ENCODE results near the gene PIGM.

Gene PIGM

DNA sequence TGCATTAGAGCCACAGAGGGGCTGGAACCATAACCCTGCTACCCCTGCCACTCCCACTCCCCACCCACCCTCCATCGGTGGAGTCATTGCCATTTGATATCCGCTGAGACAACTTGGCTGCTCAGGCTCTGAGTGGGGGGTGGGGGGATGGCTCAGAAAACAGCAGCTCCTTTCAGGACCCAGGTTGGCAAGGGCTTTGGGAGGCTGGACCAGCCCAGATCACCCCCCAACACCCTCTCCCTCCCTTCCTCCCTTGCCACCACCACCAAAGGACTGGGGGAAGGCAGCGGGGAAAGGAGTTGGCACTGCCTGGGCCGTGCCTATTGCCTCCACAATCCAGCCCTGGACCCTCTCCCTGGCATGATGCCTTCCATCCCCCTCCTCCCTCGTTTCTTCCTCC, 36.4 kb upstream of the PIGM start:
- TF ChIP-seq, protein P1, sequence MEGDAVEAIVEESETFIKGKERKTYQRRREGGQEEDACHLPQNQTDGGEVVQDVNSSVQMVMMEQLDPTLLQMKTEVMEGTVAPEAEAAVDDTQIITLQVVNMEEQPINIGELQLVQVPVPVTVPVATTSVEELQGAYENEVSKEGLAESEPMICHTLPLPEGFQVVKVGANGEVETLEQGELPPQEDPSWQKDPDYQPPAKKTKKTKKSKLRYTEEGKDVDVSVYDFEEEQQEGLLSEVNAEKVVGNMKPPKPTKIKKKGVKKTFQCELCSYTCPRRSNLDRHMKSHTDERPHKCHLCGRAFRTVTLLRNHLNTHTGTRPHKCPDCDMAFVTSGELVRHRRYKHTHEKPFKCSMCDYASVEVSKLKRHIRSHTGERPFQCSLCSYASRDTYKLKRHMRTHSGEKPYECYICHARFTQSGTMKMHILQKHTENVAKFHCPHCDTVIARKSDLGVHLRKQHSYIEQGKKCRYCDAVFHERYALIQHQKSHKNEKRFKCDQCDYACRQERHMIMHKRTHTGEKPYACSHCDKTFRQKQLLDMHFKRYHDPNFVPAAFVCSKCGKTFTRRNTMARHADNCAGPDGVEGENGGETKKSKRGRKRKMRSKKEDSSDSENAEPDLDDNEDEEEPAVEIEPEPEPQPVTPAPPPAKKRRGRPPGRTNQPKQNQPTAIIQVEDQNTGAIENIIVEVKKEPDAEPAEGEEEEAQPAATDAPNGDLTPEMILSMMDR (conservative IDR thresholded peaks at IDR 0.05; ENCODE audit: low read depth, low read length), result no peak
- H3K4me3 ChIP-seq (ENCODE audit: low read length), result no peak overlapping the region

DNA sequence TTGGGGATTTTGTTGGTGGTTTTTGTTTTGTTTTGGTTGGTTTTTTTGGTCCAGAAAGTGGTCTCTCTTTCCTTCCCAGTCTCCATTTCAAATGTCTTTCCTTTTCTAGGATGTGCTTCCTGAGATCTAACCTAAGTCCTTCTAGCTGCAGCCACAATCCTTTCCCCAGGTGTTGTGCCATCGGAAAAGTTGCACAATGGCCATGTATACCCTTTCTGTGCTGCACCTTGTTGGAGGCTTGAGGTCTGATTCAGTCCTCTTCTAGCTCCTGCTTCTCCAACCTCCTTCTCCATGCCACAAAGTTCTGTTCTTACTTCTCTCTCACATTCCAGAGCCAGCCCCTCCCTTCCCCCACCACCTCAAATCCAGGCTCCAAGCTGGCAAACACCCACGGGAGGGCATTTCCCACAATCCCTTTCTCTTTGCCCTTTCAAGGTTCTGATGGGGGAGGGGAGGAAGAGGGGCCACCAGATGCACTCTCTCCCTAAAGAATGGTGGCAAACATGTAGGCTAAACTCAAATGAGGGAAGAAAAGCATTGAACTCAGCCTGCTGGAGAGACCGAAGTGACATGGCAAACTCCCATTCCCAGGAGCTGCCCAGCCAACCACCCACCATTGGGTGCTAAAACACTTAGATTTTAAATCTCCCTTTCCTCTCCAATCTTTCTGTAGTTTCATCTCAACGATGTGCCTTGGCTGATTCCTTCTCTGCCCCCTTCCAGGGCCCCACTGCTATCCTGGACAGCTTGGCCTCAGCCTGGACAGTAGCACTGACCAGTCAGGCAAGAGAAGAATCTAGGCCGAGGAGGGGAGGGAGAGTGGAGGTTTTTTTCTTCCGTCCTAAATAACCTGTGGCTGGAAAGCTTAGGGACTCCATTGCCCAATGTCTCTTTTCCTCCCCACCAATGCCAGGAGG, 35.3 kb upstream of the PIGM start:
- TF ChIP-seq, protein P1 (conservative IDR thresholded peaks at IDR 0.05; ENCODE audit: low read depth, low read length), result no peak
- no peak overlapping the region for H3K4me3 ChIP-seq (ENCODE audit: low read length)
- DNase-seq (ENCODE audit: low read depth), result no peak

More for the DNA sequence above, 36.4 kb upstream of the PIGM start:
- DNase-seq (ENCODE audit: low read depth), result no peak

DNA sequence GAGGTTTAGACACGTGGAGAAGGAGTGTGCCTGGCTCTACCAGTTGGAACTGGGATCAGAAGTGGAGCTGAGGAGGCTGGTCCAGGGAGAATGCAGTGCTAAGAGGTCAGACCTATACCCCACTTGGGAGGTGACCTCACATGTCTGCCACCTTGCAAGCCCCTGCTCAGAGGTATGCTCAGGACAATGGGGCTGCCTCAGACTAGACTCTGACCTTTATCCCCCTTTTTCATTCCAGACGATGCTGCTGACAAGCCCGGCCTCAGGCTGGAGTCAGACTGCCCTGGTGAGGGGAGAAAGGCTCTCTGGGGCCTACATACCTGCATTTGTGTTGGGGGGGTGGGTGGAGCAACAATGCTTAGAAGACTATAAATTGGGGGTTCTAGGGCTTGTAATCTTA, 33.0 kb upstream of the PIGM start:
- TF ChIP-seq, protein P1 (conservative IDR thresholded peaks at IDR 0.05; ENCODE audit: low read depth, low read length), result no peak
- H3K4me3 ChIP-seq (ENCODE audit: low read length), result no peak overlapping the region
- no peak for DNase-seq (ENCODE audit: low read depth)

DNA sequence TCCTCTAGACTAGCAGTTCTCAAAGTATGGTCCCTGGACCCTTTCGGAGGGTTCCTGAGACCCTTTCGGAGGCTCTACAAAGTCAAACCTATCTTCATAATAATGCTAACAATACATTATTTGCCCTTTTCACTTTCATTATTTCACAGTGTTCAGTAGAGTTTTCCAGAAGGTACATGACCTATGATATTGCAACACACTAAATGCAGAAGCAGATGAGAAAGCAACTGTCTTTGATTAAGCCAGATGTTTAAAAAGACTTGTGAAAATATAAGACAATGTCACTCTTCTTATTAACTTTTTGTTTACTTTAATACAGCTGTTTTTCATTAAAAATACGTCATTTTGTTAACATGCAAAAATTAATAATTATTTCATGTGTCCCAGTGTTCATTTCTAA, 32.4 kb upstream of the PIGM start:
- no peak overlapping the region for H3K4me3 ChIP-seq (ENCODE audit: low read length)
- TF ChIP-seq, protein P1 (conservative IDR thresholded peaks at IDR 0.05; ENCODE audit: low read depth, low read length), result no peak
- DNase-seq (ENCODE audit: low read depth), result no peak

DNA sequence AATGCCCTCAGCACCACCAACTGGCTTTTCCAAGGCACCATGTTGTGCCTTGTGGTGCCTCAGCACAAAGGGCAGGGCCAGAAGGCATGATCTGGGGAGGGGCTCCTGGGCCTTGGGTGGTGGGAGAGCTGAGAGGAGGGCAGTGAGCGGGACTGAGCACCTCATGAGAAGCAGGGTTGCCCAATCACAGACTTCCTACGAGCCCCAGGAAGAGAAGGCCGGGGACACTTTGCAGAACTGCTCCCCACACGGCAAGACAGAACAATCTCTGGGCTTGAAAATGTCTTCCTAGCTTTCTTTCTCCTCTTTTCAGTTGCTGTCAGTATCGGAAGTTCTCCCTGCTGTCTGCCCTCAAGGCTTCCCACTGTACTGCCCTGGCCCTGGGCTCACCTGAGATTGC, 31.4 kb upstream of the PIGM start:
- TF ChIP-seq, protein P1 (conservative IDR thresholded peaks at IDR 0.05; ENCODE audit: low read depth, low read length), result no peak

DNA sequence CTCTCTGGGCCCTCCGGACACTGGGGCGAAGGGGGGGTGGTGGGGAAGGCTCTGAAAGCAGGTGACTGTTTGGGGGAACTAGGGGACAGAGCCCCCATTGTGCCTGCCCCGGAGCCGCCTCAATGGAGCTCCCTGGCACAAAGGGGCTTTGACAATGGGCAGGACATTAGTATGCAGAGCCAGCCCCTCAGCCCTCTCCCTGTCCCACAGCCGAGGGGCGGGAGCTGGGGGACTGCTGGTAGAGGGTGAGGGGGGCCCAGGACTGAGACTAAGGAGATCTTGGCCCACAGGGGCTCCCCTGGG, 30.4 kb upstream of the PIGM start:
- TF ChIP-seq, protein P1 (conservative IDR thresholded peaks at IDR 0.05; ENCODE audit: low read depth, low read length), result no peak
- no peak overlapping the region for H3K4me3 ChIP-seq (ENCODE audit: low read length)
- DNase-seq (ENCODE audit: low read depth), result no peak

More for the DNA sequence above, 31.4 kb upstream of the PIGM start:
- H3K4me3 ChIP-seq (ENCODE audit: low read length), result no peak overlapping the region
- no peak for DNase-seq (ENCODE audit: low read depth)

Measured in retinal pigment epithelial cell (primary cell).